HG02970 (cell line): ENCODE measurements around the gene GLP1R.
"Not testable (repeated sequence)": the region's sequence is repeated elsewhere in the genome, so short reads cannot be mapped to it uniquely, and the experiment has no call there.

ENCODE experiments used
- ATAC-seq: cut with Tn5 transposase; IDR thresholded peaks from one replicate; pipeline ENCODE4 v1.9.1; 2021; ENCODE audit warnings: mild to moderate bottlenecking, moderate library complexity, moderate number of reproducible peaks; ENCODE audit not compliant: unreplicated experiment, low FRiP score

The GLP1R gene

GRCh38 chr6:39114388-39114703 is 65.8 kb downstream of the GLP1R start:
- peak; percentile 4 for ATAC-seq

DNA sequence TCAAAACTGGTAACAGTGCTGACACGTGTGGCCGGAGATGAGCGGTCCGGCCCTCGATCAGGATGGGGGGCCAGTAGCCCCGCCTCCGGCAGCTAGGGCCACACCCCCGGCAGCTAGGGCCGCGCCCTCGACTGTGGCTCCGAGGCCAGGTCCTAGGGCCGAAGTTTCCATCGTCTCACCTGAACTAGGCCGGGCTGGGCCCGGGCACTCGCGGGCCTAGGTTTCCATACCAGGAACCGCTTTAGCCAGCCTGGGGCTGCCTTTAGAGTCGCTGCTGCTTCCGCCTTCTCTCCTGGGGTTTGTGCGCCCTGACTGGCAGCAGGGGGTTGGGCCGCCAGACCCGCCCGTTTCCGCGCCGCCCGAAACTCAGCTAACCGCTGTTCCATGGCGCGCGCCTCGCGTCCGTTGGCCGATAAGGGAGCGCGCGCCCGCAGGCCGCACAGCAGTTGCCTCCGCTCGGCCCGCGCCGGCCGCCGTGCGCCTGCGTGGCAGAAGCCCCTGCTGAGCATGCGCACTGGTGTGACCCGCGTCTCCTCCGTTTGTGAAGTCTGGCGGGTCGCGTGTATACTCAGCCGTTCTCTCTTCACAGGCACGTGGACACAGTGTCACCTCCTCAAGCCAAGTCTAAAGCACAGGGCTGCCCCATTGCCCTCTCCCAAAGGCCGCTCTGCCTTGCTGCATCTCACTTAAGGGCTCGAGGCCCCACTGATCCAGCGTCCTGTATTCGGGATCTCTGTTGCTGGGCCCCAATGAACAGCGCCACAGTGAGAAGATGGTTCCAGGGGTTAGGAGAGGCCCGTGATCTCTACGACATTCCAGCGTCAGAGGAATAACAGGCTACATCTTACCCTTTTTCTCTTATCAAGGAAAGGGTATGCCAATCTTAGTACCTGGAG is 66.4 kb downstream of the GLP1R start, which contains the start of gene SAYSD1:
Gene SAYSD1 (minus strand): TSS at position 483 of the 896 bp plus-strand sequence. CDS start 97 bp downstream, at position 386.
- ATAC-seq: peak; percentile 94

DNA sequence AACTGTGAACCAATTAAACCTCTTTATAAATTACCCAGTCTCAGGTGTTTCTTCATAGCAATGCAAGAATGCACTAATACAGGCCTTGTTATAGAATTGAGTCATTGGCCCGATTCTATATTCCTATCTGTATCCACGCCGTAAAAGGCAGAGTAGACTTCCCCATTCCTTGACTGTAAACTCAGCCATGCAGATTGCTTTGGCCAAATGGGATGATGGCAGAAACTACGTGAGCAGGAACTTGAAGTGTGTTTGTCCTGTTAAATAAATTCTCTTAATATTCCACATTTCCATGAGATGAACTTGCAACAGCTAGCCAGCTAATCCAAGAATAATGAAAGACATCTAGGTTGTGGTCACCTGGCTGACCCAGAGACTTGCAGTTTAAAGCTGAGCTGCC is 70.3 kb downstream of the GLP1R start:
- no peak for ATAC-seq

DNA sequence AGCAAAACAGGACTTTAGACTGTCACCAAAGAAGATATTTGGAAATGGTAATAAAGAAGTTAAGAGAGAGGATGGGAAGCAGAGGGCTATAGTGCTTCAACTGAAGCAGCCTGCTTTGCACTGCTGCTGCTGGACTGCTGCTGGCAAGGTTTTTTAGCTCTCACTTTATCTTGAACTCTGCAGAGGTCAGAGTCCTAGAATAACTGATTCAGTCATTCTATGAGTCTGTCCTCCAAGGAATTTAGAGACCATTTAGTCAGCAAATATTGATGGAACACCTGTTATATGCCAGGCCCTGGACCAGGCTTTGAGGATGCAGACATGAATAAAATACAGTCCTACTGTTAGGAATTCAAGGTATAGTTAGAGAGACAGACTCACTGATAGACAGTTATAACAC is 75.5 kb downstream of the GLP1R start:
- no peak for ATAC-seq

DNA sequence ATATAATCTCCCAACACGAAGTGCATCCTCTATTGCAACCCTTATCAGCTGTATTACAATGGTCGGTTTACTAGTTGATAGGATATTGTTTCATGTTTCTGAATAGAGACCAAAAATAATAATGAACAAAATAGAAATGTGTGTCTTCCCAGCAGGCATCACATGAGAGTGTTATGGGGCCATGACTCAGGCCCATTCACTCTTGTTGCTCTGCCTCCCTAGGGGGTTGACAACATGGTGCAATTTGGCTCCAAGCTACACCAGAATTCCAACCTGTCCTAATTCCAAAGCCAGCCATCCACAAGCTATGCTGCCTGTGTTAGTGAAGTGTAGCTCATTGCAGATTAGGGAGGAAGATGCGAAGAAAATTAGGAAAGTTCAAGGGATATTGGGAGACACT is 79.5 kb downstream of the GLP1R start:
- ATAC-seq: no peak

DNA sequence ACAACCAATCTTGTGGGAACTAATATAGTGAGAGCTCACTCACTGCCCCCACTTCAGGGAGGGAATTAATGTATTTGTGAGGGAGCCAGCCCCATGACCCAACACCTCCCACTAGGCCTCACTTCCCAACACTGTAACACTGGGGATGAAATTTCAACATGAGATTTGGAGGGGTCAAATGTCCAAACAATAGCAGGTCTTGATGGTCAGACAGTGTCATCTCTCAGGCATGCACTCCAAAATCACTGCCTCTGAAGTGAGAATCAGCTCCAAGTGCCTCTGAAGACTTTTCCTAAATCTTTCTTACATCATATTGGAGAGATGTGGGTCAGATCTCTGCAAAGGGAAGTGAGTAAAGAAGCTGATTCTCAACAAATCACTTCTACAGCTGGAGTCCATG is 80.3 kb downstream of the GLP1R start:
- no peak for ATAC-seq

GRCh38 chr6:39130691-39131090 is 82.1 kb downstream of the GLP1R start:
- ATAC-seq: no peak

DNA sequence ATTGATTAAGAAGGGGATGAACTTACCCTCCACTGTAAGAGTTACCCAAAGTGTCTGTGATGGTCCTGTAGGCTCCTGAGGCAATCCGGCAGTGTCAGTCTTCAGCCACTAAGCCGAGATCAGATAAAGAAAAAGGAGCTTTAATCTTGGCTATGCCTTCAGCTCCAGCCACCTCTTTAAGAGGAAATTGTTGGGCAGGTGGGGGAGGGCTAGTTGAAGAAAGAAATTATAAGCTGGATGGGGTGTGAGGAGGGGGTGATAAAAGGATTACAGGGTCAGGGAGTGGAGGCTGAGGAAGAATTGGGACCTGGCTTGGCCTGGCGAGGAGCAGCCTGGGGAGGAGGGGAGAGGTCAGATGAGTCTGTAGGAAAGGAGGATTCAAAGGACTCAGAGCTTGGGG is 86.2 kb downstream of the GLP1R start:
- not testable (repeated sequence) for ATAC-seq

DNA sequence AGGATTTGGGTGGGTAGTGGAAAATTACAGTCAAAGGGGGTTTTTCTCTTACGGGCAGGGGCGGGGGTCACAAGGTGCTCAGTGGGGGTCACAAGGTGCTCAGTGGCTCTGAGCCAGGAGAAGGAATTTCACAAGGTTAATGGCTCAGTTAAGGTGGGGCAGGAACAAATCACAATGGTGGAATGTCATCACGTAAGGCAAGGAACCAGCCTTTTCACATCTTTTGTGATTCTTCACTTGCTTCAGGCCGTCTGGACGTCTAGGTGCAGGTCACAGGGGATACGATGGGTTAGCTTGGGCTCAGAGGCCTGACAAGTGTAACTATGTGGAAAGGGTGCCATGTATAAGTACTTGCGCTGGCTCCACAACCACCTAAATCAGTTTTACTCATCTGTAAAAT is 87.6 kb downstream of the GLP1R start:
- ATAC-seq: not testable (repeated sequence)

DNA sequence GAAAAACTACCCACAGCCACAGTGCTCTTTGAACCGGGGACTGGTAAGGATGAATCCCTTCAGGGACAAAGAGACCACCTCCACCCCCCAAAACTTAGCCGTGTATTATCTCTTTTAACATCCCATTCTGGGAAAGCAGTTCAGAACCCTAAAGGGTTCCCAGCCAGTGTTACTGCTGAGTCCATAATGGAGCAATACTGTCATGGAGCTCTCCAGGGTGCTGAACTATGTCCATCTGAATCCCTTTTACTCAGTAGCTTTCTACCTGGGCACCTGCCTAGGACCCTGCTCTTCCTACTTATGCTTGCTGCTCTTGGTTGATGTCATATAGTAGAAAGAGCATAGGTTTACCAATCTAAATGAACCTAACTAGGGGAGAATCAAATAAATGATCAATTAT is 88.7 kb downstream of the GLP1R start:
- ATAC-seq: no peak
